CMK (cell line): Measurements from ENCODE around the gene FBXL3.
"Not testable (repeated sequence)": the region's sequence is repeated elsewhere in the genome, so short reads cannot be mapped to it uniquely, and the experiment has no call there.

ENCODE experiments used
- DNase-seq: peaks from one replicate; pipeline ENCODE4 v3.0.0-alpha.2; 2010; ENCODE audit warnings: low read depth

FBXL3 gene

DNA sequence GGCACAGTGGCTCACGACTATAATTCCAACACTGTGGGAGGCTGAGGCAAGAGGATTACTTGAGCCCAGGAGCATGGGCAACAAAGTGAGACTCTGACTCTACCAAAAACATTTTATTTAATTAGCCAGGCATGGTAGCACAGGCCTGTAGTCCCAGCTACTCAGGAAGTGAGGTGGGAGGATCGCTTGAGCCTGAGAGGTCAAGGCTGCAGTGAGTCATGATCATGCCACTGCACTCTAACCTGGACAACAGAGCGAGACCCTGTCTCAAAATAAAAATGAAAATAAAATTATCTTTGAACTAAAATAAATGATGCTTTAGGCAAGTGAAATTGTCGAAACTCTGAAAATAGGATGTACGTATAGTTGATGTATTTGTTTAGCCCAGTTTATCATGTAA, 43.3 kb downstream of the FBXL3 start:
- no peak for DNase-seq

DNA sequence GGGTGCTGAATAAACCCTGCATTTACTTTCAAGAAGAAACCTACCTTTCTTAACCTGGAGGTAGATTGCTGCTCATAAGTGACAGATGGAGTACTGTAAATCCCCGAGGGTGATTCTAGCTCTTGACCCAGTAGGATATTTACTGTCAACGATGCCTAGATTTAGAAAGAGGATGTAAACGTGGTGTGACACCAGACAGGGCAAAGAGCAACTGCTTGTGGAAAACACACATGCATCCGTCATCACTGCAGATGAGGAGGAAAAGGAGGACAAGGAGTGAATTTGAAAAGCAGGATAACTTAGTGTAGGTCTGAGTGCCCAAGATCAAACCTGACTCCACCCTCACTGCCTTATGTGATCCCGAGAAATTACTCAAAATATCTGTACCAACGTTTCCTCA, 44.9 kb downstream of the FBXL3 start:
- DNase-seq, result no peak

DNA sequence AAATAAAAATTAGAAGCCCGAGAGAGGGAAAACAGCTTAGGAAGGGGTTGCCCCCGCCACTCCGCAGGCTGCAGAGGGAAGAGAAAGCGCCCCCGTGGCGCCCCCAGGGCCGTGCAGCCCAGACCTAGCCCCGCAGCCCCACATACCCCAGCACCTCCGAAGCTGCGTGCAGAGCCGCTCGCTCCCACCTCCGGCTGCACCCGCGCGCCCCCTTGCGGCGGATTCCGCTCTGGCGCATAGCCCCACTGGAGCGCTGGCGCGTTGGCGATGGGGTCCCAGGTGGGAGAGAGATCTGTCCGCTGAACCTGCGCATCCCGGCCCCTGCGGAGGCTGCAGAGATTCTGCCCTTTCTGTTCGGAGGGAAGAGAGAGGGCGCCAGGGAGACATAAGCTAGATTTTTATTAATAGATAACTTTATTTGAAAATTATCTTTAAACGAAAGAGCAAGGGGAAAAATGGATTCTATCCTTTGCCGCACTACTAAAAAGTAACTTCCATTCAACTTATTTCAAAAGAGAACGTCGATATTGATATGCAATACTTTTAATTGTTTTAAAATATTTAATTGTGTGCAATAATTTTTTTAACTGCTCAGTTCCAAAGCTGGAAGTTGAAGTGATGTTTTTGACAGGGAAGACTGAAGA, 46.8 kb downstream of the FBXL3 start:
- DNase-seq, result peak; percentile 57

- DNase-seq, result no peak
These were observed 50.0 kb downstream of the FBXL3 start for GRCh38 chr13:76976929-76977328.

- no peak for DNase-seq
These were observed 50.5 kb downstream of the FBXL3 start for GRCh38 chr13:76976490-76976889.

GRCh38 chr13:76975863-76976262, 51.1 kb downstream of the FBXL3 start:
- no peak for DNase-seq

GRCh38 chr13:76974618-76974975, 52.4 kb downstream of the FBXL3 start:
- no peak for DNase-seq

GRCh38 chr13:76973920-76974617, 52.9 kb downstream of the FBXL3 start:
- no peak for DNase-seq

- no peak for DNase-seq
These were observed 54.8 kb downstream of the FBXL3 start for GRCh38 chr13:76971851-76972829.

- no peak for DNase-seq
These were observed 55.7 kb downstream of the FBXL3 start for GRCh38 chr13:76971215-76971614.

- no peak for DNase-seq
These were observed 57.2 kb downstream of the FBXL3 start for GRCh38 chr13:76969488-76970365.

DNA sequence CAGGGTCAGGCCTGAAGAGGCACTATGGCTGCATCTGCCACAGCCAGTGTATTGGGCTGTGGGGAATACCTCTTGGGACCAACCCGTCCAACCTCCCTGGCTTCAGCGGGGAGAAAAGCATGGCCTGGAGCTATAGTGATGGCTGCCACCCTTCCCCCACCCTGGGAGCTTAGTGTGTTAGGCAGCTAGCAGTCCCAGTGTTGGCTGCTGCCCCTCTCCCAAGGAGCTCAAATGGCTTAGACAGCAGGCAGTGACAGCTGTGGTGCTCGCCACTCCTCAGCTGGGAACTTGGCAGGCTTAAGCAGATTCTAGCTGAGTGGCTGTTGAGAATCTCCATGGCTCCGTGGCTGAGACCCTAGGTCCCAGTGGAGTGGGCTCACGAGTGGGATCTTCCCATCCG, 58.9 kb downstream of the FBXL3 start:
- no peak for DNase-seq

DNA sequence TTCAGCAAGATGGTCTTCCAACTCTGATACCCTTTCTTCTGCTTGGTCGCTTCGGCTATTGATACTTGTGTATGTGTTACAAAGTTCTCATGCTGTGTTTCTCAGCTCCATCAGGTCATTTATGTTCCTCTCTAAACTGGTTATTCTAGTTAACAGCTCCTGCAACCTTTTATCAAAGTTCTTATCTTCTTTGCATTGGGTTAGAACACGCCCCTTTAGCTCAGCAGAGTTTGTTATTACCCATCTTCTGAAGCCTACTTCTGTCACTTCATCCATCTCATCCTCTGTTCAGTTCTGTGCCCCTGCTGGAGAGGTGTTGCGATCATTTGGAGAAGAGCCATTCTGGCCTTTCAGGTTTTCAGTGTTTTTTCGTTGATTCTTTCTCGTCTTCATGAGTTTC, 59.9 kb downstream of the FBXL3 start:
- DNase-seq, result no peak

GRCh38 chr13:76965759-76966421, 61.1 kb downstream of the FBXL3 start:
- DNase-seq, result no peak

DNA sequence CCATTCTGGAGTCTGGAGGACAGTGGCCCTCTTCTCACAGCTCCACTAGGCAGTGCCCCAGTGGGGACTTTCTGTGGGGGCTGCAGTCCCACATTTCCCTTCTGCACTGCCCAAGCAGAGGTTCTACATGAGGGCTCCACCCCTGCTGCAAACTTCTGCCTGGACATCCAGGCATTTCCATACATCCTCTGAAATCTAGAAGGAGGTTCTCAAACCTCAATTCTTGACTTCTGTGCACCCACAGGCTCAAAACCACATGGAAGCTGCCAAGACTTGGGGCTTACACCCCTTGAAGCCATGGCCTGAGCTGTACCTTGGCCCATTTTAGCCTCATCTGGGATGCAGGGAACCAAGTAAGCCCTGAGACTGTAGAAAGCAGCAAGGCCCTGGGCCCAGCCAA, 67.2 kb downstream of the FBXL3 start:
- not testable (repeated sequence) for DNase-seq

DNA sequence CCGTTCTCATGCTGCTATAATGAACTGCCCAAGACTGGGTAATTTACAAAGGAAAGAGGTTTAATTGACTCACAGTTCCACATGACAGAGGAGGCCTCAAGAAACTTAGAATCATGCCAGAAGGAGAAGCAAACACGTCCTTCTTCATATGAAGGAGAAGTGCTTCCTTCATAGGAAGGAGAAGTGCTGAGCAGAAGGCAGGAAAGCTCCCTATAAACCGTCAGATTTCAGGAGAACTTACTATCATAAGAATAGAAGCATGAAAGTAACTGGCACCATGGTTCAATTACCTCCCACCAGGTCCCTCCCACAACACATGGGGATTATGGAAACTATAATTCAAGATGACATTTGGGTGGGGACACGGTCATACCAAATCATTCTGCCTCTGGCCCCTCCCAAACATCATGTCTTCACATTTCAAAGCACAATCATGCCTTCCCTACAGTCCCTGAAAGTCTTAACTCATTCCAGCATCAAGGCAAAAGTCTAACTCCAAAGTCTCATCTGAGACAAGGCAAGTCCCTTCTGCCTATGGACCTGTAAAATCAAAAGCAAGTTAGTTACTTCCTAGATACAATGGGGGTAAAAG, 68.0 kb downstream of the FBXL3 start:
- DNase-seq, result no peak

- no peak for DNase-seq
These were observed 71.3 kb downstream of the FBXL3 start for GRCh38 chr13:76955661-76956060.
